ENCODE data around the gene TYW1B.

- no peak for TF ChIP-seq POLR2A (IDR thresholded peaks at IDR 0.05)
- no peak for TF ChIP-seq CTCF (IDR thresholded peaks at IDR 0.05)
- no peak for TF ChIP-seq POLR2AphosphoS5 (IDR thresholded peaks at IDR 0.05)
- TF ChIP-seq EP300 (IDR thresholded peaks at IDR 0.05): no peak
Measured at GRCh38 chr7:72538147-72538546, 289.9 kb downstream of the TYW1B start.

Measured in gastroesophageal sphincter (tissue), 3 donors.